Mucosa of gallbladder (tissue), 1 donor: ENCODE measurements around the gene NTN1. TPM values are rescaled to one million over a fixed set of nuclear protein-coding genes. Genes with fewer than 3 reads are reported as not detected.

ENCODE experiments used
- DNase-seq: peaks from one replicate; pipeline ENCODE4 v3.0.0-alpha.2; 2020; ENCODE audit warnings: low spot score
- total RNA-seq: library from RNA; stranded (reverse); gene quantifications from one replicate; pipeline ENCODE4 v1.2.1, GENCODE V29; 2021
- donor health status: DM: no; HTN: no; CAD: no.

NTN1 gene
- total RNA-seq, 1 donor from 2014 or later = 33.1 TPM

DNA sequence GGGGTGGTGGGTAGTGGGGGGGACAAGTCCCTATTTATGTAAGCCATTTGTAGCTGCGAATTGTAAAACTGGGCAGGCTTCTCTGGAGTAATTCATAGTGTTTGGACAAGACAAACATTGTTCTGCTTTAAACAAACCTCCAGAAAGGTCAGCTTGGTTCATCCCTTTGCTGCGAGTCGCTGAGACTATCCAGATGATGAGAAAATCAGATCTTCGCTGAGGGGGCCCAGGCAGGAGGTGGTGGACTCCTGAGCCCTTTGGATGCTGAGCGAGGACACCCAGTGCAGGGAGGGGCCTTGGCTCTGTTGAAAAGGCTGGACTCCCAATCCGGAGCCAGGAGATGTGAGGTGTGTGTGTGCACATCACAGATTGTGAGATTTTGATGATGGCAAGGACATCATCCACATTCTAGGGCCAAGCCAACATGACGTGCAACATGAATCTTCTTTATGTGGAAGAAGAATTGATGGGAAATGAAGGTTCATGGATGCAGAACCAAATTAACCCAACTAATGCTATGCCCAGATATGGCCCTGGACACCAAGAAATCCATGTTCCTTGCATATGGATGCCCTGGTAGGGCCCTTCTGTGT, 15.0 kb upstream of the NTN1 start:
- no peak for DNase-seq

DNA sequence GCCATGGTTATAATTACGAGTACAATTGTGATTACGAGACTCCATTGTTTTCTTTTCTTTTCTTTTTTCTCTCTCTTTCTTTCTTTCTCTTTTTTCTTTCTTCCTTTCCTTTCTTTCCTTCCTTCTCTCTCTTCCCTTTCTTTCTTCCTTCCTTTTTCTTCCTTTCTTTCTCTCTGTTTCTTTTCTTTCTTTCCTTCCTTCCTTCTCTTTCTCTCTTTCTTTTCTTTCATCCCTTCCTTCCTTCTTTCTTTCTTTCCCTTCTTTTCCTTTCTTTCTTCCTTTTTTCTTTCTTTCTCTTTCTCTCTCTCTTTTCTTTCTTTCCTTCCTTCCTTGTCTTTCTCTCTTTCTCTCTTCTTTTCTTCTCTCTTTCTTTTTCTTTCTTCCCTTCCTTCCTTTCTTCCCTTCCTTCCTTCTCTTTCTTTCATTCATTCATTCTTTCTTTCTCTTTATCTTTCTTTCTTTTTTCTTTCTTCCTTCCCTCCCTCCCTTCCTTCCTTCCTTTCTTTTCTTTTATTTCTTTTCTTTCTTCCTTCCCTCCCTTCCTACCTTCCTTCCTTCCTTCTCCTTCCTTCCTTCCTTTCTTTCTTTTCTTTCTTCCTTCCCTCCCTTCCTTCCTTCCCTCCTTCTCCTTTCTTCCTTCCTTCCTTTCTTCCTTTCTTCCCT, 14.1 kb upstream of the NTN1 start:
- DNase-seq = no peak

DNA sequence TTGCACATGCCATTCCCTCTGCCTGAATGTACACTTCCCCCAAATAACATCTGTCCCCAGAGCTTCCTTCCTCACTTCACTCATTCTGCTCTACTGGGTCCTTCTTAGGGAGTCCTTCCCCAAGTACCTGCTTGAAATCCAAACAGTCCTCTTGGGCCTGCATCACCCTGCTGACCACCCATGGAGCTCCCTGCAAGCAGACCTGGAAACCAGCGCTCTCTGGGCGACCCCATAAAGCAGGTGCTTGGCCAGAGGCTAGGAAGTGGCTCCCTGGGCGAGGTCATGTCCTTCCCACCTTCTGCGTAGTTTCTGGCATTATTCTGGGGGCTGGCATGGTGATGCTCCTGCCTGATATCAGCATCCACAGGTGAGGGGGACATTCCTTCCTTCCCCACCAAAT, 12.2 kb upstream of the NTN1 start:
- DNase-seq = no peak

DNA sequence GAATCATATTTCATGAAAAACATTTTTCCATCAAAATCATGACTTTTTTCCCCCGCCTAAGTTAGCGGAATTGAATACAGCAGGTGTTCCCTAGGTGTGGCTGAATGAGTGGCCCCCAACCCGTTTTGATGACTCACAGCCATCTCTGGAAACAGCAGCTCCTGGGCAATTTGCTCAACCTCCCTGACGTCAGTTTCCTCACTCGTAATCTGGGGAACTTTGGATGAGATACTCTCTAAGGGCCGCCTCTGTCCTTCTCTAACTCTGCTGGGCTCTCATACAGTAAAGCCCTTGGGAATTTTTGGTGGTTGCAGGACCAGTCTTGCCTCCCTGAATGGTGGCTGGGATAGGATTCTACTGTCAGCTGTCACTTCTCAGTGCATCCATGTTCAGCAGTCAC, 11.6 kb upstream of the NTN1 start:
- DNase-seq = no peak

- no peak for DNase-seq
Measured at GRCh38 chr17:9011001-9011400, 10.3 kb upstream of the NTN1 start.

- no peak for DNase-seq
Measured at GRCh38 chr17:9016941-9017552, 4.3 kb upstream of the NTN1 start.

DNA sequence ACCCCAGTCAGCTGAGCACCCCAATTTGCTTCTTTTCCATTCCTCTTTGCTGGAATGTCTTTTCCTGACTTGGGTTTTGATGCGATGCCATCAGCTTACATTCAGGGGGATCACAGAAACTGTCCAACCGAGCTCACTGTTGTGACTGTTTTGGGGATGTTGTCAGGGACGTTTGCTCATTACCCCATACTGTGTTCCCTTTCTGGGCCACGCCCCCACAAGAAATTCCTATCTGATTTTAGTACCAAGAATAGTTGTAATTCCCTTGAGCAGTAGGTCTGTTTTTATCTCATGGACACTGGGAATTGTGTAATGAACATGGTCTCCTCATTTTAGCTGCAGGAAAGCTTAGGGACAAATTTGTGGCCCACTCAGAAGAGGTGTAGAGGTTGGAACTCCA, 2.6 kb upstream of the NTN1 start:
- no peak for DNase-seq

GRCh38 chr17:9020096-9020823, 1.1 kb upstream of the NTN1 start:
- no peak for DNase-seq

GRCh38 chr17:9020824-9021157, 519 bp upstream of the NTN1 start:
- no peak for DNase-seq

DNA sequence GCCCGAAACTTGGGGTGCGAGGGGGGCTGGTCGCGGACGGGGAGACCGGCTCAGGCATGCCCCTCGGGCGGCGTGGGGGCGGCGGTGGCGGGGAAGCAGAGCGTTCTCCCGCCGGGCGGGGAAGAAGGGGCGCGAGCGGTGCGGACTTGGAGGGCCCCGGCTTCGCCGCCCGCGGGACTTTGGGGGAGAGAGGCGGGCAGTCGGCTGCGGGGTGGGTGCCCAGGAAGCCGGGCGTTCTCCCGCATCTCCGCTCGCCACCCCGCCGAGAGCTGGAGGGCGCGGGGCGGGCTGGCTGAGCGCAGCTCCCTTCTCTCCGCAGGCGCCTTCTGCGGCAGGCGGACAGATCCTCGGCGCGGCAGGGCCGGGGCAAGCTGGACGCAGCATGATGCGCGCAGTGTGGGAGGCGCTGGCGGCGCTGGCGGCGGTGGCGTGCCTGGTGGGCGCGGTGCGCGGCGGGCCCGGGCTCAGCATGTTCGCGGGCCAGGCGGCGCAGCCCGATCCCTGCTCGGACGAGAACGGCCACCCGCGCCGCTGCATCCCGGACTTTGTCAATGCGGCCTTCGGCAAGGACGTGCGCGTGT, 772 bp downstream of the NTN1 start:
- no peak for DNase-seq

GRCh38 chr17:9022573-9023391, 1.5 kb downstream of the NTN1 start:
- no peak for DNase-seq

DNA sequence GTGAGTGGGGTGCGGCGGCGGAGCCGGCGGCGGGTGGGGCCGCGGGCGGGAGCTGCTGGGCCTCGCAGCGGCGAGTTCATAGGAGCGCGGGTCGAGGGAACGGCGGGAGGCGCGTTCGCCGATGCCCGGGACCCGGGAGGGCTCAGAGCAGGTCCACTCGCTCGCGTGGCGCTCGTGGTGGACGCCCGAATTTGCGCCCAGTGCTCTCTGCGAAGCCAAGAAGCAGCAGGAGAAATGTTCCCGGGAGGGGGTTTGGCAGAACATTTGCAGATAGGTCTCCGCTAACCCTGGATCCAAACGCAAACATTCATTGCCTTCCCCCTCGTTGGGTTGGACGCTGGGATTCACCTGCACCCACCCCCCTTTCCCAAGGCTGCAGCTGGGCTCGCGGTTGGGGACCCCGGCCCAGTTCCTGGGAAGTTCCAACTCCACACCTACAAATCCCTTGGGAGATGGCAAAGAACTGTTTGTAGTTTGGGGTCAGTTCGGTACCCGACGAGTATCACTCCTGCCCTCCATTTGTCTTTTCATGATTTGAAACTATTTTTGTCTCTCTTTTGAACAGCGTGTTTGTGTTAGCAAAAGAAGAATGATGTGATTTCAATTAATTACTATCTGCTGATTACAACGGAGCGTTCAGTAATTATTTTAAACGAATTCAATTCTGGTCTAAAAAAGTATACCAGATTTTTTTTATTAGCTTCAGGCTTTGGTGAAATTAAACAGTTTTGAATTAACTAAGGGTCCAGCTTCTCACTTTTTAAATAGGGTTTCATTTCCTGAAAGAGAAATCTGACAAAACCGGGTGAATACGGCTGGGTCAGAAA, 2.3 kb downstream of the NTN1 start:
- no peak for DNase-seq

DNA sequence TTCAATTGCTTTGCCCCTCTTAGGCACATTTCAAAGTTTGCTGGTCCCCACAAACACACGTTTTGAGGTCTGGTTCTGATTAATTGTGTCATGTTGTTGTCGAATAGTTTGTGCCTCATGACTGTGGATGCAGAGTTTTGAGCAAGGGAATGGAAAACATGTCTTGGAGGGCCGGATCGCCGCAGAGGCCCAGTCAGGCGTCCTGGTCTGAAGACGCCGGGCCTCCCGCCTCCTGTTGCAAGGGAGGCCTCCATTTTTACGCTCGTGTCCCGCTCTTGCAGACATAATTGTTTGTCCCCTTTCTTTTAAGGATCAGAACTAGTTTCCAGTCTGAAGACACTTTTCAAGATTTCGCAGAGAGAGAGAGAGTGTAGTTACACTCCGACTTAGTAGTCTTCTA, 3.2 kb downstream of the NTN1 start:
- DNase-seq = no peak

GRCh38 chr17:9026741-9027140, 5.4 kb downstream of the NTN1 start:
- DNase-seq = no peak

- no peak for DNase-seq
Measured at GRCh38 chr17:9028202-9028987, 7.1 kb downstream of the NTN1 start.

GRCh38 chr17:9028988-9029570, 7.8 kb downstream of the NTN1 start:
- no peak for DNase-seq

DNA sequence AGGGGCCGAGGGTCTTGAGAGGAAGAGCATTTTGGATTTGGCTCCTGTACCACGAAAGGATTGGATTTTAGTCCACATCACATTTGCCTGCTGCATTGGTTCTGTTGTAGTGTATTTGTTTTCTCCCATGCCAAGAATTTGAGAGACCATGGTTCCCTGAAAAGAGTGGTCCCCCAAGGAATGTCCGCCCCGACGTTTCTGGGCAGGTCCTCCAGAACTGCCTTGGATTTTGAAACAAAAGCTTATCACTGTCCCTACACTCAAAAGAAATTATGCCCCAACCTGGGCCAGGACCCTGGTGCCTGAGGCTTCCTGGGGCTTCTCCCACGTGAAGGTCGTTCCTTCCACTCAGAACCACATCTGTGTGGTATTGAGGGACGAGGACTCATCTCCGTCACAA, 10.8 kb downstream of the NTN1 start:
- no peak for DNase-seq

DNA sequence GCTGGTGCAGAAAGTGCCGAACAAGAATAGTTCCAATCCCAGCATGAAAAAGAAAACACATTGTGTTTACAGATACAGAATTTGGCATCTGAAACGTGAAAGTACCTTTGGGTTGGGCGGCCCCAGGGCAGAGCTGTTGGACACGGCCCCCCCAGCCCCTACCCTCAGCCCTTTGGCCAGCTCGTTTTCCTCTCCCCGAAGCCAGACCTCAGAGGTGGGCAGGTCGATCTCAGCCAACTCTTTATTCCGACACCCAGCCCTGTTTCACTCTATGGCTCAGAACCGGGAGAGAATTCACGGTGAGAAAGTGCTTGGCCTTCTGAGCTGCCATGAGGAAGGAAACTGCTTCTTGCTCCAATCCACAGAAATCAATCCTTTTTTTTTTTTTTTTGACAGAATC, 11.3 kb downstream of the NTN1 start:
- DNase-seq = no peak

DNA sequence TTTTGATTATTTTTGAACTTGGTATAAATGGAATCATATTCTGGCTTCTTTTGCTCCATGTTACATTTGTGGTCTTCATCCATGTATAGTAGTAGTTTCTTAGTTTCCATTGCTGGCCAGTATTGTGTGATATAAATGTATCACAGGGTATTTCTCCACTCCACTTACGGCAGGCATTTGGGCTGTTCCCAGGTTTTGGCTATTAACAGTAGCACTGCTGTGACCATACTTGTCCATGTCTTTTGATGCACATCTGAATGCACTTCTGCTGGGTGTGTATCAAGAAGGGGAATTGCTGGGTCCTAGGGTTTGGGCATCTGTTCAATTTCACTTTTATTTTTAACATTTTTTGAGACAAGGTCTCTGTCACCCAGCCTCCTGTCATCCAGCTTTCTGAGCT, 13.9 kb downstream of the NTN1 start:
- DNase-seq = no peak

DNA sequence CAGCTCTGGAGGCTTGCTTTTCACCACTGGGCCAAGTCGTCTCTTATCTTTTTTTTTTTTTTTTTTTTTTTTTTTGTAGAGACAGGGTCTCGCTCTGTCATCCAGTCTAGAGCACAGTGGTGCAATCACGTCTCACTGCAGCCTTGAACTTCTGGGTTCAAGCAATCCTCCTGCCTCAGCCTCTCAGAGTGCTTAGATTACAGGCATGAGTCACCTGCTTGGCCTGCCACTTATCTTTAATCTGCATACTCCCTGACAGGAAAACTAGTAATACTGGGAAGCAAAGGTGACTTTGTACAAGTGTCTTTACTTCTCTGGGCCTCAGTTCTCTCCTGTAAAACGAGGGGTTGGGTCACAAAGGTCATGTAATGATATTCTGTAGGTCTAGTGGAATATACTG, 15.0 kb downstream of the NTN1 start:
- DNase-seq = no peak
